ENCODE data around the gene MSL3B.

The MSL3B gene

GRCh38 chr2:233832414-233832813 lies 35.8 kb downstream of the MSL3B start:
- no peak for DNase-seq

GRCh38 chr2:233831861-233832260 lies 36.3 kb downstream of the MSL3B start:
- DNase-seq = no peak

GRCh38 chr2:233831011-233831721 lies 37.0 kb downstream of the MSL3B start:
- no peak for DNase-seq

- DNase-seq = no peak
Observed at GRCh38 chr2:233830111-233830802, 37.9 kb downstream of the MSL3B start.

GRCh38 chr2:233829193-233830110 lies 38.7 kb downstream of the MSL3B start:
- DNase-seq = no peak

- no peak for DNase-seq
Observed at GRCh38 chr2:233828546-233829192, 39.5 kb downstream of the MSL3B start.

- DNase-seq = no peak
Observed at GRCh38 chr2:233824373-233824772, 43.8 kb downstream of the MSL3B start.

- DNase-seq = peak; percentile 10
Observed at GRCh38 chr2:233823731-233824121, 44.5 kb downstream of the MSL3B start.

- DNase-seq = peak; percentile 8
Observed at GRCh38 chr2:233822781-233823730, 45.1 kb downstream of the MSL3B start.

GRCh38 chr2:233822101-233822771 lies 46.0 kb downstream of the MSL3B start:
- DNase-seq = peak; percentile 4

GRCh38 chr2:233821709-233822100 lies 46.5 kb downstream of the MSL3B start:
- peak; percentile 5 for DNase-seq

GRCh38 chr2:233821196-233821595 lies 47.0 kb downstream of the MSL3B start:
- peak; percentile 2 for DNase-seq

- DNase-seq = peak; percentile 3
Observed at GRCh38 chr2:233820774-233821105, 47.4 kb downstream of the MSL3B start.

- no peak for DNase-seq
Observed at GRCh38 chr2:233819884-233820773, 48.1 kb downstream of the MSL3B start.

GRCh38 chr2:233818639-233819621 lies 49.3 kb downstream of the MSL3B start:
- no peak for DNase-seq

- no peak for DNase-seq
Observed at GRCh38 chr2:233817995-233818638, 50.1 kb downstream of the MSL3B start.

GRCh38 chr2:233817361-233817911 lies 50.8 kb downstream of the MSL3B start:
- no peak for DNase-seq

GRCh38 chr2:233816771-233817170 lies 51.4 kb downstream of the MSL3B start:
- DNase-seq = no peak

Data from femur (tissue), 1 donor.